Breast epithelium (tissue), 3 donors: ENCODE measurements around the gene EIF4H.

ENCODE experiments used
- CTCF ChIP-seq, 3 donors: fragments of 450-650 bp; IDR thresholded peaks; one replicate each; pipeline ENCODE4 v1.5.1; 2016 to 2017; ENCODE audit warnings: antibody characterized with exemption in 3 of 3, mild to moderate bottlenecking in 3 of 3, moderate library complexity in 3 of 3
- POLR2AphosphoS5 ChIP-seq, 3 donors: sonication (generic); formaldehyde crosslinking; IDR thresholded peaks; one replicate each; pipeline ENCODE4 v1.6.1; 2017; ENCODE audit warnings: antibody characterized with exemption in 3 of 3

GRCh38 chr7:74129887-74130286 lies 44.3 kb upstream of the EIF4H start:
- TF ChIP-seq CTCF (IDR thresholded peaks at IDR 0.05) (no peak), POLR2AphosphoS5 (IDR thresholded peaks at IDR 0.05) (no peak)
